ENCODE data around the gene FBLN7.

- TF ChIP-seq CTCF (conservative IDR thresholded peaks at IDR 0.05; ENCODE audit: low read depth, low read length) (no peak), EZH2 (IDR thresholded peaks at IDR 0.05; ENCODE audit: borderline replicate concordance, low read depth, low read length, poor library complexity, severe bottlenecking) (no peak)
These were observed 28.8 kb downstream of the FBLN7 start for GRCh38 chr2:112166806-112167499.
